Body of pancreas (tissue), 4 donors: ENCODE measurements around the gene CHTOP.

ENCODE experiments used
- POLR2A ChIP-seq, 3 donors: fragments of 450-650 bp; IDR thresholded peaks; one replicate each; pipeline ENCODE4 v1.6.1; 2016; ENCODE audit warnings: antibody characterized with exemption in 3 of 3, mild to moderate bottlenecking in 2 of 3
- TF ChIP-seq, protein P1 (sequence below), 7 experiments: fragments of 450-650 bp in 4 of 7; fragments of 200-600 bp in 3 of 7; sonication (generic) in 3 of 7; IDR thresholded peaks; one replicate each; pipeline ENCODE4 v1.5.1; 2016 to 2019; ENCODE audit warnings: antibody characterized with exemption in 7 of 7

GRCh38 chr1:153610811-153611301 lies 23.0 kb upstream of the CHTOP start:
- TF ChIP-seq, protein P1, sequence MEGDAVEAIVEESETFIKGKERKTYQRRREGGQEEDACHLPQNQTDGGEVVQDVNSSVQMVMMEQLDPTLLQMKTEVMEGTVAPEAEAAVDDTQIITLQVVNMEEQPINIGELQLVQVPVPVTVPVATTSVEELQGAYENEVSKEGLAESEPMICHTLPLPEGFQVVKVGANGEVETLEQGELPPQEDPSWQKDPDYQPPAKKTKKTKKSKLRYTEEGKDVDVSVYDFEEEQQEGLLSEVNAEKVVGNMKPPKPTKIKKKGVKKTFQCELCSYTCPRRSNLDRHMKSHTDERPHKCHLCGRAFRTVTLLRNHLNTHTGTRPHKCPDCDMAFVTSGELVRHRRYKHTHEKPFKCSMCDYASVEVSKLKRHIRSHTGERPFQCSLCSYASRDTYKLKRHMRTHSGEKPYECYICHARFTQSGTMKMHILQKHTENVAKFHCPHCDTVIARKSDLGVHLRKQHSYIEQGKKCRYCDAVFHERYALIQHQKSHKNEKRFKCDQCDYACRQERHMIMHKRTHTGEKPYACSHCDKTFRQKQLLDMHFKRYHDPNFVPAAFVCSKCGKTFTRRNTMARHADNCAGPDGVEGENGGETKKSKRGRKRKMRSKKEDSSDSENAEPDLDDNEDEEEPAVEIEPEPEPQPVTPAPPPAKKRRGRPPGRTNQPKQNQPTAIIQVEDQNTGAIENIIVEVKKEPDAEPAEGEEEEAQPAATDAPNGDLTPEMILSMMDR (IDR thresholded peaks at IDR 0.05): no peak
- no peak for TF ChIP-seq POLR2A (IDR thresholded peaks at IDR 0.05)
